SIG-M5 treated with dmso at 0.1 percent for 504 hours (cell line): ENCODE data around the gene TARS3.
"Not testable (repeated sequence)": the region's sequence is repeated elsewhere in the genome, so short reads cannot be mapped to it uniquely, and the experiment has no call there.

Experiments used
- DNase-seq: peaks from one replicate; lab custom pipeline; 2025; ENCODE audit not compliant: unreplicated experiment; lab: John Stamatoyannopoulos, UW

Gene TARS3

DNA sequence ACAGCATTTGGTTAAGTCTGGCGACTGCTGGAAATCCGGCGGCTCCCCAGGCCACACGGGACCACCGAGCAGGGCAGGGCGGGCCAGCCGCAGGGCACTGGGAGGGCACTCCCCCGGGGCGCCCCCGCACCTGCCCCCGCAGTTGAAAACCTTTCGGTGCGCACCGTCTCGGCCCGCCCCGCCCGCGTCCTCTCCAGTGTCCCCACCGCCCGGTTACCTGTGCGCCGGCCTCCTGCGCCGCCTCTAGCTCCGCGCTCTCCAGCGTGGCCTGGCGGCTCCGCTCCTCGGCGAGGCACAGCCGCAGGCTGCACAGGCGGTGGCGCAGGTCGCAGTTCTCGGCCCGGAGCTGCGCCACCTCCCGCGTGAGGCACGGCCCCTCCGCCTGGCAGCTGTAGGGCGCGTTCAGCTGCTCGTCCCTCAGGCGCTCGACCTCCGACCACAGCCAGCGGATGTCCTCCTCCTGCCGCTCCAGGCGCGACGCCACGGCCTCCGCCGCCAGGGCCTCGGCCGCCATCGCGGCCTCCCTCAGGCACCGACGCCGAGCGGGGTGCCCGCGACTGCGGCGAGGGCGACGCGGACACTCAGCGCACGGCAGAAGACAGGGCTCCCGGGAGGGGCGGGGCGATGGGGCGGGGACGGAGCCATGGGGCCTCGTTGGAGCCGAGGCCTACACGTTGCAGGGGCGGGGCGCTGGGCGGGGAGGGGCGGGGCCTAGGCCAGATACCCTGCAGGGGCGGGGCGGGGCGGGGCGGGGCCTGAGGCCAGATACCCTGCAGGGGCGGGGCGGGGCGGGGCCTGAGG lies at the start of gene TARS3:
Gene TARS3, minus strand, starts transcription at position 600 of the 801 bp plus-strand sequence. Its CDS starts 86 bp downstream, at position 514.
- DNase-seq: peak; percentile 86

GRCh38 chr15:101773496-101774100 lies 49.3 kb upstream of the TARS3 start:
- no peak for DNase-seq

GRCh38 chr15:101772921-101773320 lies 48.6 kb upstream of the TARS3 start:
- DNase-seq: no peak

DNA sequence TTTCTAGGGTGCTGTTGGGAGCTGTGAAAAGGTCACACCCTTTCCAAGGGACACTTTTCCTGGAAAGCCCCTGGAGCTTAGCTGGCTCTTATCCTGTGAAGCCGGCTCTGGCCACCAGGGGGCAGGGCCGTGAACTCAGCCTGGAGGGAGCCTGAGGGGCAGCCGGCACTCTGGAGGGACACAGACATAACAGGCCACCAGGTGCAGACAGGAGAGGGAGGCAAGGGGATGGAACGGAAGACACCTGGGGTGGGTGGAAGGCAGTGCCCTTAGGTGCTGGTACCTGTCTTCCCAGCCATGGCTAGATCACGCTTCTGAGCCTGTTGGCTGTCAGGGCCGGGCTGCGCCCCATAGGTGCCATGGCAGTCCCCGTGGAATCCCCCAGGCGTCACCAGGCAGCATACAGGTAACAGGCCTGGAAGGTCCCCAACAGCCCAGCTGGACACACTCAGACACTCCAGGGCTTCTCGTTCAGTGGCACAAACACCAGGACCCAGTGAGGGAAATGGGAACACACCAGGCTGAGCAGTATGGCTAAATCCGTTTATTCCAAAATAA lies 42.9 kb upstream of the TARS3 start:
- DNase-seq: not testable (repeated sequence)

DNA sequence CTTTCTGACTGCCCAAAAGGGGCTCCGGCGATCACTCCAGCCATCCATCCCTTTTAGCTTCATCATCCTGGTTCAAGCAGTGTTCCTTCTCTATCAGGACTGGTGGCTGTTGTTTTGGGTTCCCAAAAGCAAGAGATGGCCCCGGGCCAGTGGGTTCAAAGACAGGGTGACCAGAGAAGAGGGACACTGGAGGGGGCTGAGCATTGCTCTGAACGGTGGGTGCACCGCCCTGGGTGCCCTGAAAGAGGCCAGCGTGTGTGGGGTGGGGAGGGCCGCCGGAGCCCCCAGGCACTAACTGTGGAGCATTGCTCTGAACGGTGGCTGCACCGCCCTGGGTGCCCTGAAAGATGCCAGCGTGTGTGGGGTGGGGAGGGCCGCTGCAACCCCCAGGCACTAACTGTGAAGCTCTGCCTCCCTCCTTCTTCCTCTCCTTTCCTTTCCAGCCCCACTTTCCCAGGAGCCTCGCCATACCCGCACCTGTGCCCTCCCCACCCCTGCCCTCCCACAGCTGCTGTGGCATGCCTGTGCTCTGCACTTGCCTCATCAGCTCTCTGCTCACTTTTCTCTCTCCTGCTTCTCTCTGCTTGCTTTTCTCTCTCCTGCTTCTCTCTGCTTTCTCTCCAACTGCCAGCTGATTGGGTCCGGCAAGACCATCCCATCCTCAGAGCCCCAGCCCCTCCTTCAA lies 41.6 kb upstream of the TARS3 start:
- no peak for DNase-seq

GRCh38 chr15:101765340-101765671 lies 41.0 kb upstream of the TARS3 start:
- not testable (repeated sequence) for DNase-seq

GRCh38 chr15:101764669-101765339 lies 40.5 kb upstream of the TARS3 start:
- DNase-seq: not testable (repeated sequence)

GRCh38 chr15:101746716-101747082 lies 22.4 kb upstream of the TARS3 start:
- DNase-seq: not testable (repeated sequence)

DNA sequence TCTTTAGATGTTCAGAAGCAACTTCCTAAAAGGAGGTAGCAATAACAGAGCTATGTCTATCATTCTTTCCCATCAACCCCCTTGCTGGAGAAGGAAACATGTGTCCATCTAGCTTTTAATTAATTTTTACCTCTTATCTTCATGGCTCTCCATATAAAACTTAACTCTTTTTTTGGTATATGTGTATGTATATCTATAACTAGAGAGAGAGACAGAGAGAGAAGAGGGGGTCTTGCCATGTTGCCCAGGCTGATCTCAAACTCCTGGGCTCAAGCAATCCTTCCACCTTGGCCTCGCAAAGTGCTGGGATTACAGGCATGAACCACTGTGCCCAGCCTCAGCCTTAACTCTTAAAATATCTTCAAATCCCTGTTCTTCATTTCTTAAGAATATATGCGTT lies 10.6 kb upstream of the TARS3 start:
- DNase-seq: not testable (repeated sequence)

DNA sequence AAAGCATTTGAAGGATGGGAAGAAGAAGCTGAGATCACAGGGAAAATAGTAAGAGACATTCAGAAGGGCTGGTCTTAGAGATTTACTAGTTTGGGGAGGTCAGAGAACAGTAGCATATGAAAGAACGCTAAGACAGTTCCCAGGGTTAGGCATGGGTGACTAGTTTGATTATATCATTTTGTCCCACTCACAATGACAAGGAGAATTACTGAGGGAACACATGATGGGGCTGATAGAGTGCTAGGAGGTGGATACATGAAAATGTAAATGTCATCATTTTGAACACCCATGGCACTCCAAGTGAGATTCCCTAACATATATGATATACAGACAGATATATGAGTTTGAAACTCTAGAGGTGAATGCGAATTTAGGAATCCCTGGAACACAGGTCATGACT lies 9.3 kb upstream of the TARS3 start:
- DNase-seq: no peak

GRCh38 chr15:101732772-101733171 lies 8.5 kb upstream of the TARS3 start:
- DNase-seq: no peak

DNA sequence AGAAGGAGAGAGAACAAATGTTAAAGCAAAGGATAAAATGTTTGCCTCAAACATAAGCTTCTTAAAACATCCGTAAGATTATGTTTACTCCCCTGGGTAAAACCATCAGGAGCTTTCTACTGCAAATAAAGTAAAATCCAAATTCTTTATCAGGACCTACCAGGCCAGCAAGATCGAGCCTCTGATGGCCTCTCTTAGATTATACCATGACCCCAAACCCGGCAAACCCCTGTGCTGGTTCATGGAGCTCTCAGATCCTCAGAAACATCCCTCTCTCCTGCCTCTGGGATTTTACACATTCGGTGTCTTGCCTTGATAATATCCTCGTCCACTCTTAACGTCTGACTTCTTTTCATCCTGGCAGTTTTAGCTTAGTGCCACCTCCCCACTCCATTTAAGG lies 7.5 kb upstream of the TARS3 start:
- DNase-seq: no peak

GRCh38 chr15:101727186-101727585 lies 2.9 kb upstream of the TARS3 start:
- DNase-seq: no peak

DNA sequence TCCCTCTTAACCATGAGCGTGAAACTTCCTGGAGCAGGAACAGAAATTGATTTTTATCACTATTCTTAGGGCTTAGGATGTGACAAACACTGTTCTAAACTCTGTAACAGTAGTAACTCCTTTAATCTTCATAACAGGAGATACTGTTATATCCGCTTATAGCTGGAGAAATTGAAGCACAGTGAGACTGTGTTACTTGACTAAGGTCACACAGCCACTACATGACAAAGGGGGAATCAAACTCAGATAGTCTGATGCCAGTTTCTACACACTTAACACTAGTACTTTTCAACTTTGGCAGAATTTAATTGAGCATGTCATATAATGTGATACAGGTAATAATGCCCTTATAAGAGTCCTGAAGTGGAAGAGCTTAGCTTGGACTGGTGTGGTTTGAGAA lies 800 bp upstream of the TARS3 start:
- no peak for DNase-seq

- no peak for DNase-seq
These were observed 367 bp upstream of the TARS3 start for GRCh38 chr15:101724675-101725005.

GRCh38 chr15:101723171-101723873 lies 951 bp downstream of the TARS3 start:
- DNase-seq: no peak

DNA sequence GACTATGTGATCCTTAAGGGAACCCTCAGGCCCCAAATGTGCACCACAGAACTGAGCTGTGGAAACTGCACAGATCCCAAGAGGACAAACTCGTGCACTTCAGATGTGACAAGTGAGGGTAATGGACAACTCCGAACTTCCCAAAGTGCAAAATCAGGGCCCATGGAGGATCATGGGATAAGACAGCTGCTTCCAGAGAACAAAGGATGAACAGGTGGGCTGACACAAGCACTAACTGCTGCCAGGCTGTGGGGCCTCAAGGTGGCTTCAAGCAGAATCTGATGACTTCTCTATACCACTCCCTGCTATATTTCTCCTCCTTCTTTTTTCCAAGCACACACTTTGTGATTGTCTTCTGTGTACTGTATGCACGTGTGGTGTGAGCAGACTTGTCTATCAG lies 5.4 kb downstream of the TARS3 start:
- no peak for DNase-seq

DNA sequence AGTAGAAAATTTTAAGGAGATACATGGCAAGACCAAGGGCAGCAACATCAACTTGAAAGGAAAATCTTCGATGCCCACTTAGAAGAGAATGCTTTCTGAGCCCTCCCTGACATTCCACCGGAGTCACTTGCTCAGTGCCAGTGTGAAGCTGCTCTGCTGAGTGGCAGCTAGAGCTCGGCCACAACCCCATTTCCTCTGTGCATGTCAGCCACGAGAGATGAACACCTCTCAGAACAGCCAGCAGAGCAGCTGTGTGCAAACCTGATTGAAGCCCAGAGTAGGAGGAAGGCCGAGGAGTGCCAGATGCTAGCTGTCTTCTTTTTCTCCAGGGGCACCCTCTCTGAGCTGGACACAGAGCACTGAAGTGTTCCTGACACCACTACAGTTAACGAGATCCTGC lies 12.2 kb downstream of the TARS3 start:
- DNase-seq: no peak

- DNase-seq: no peak
These were observed 13.5 kb downstream of the TARS3 start for GRCh38 chr15:101710806-101711205.

GRCh38 chr15:101709466-101709865 lies 14.8 kb downstream of the TARS3 start:
- no peak for DNase-seq

DNA sequence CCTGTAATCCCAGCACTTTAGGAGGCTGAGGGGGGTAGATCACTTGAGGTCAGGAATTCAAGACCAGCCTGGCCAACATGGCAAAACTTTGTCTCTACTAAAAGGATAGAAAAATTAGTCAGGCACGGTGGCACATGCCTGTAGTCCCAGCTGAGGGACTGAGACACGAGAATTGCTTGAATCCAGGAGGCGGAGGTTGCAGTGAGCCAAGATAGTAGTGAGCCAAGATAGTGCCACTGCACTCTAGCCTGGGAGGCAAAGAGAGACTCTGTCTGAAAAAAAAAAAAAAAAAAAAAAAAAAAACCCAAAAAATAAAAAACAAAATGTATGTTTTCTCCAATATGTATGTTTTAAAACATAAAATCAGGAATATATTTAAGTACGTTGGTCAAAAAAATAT lies 16.3 kb downstream of the TARS3 start:
- DNase-seq: no peak
